GM18519 (cell line): ENCODE data around the gene RAD51B.

Experiments
- ATAC-seq: cut with Tn5 transposase; IDR thresholded peaks from one replicate; pipeline ENCODE4 v1.9.1; 2021; ENCODE audit warnings: mild to moderate bottlenecking, moderate library complexity; ENCODE audit not compliant: unreplicated experiment, low FRiP score

The RAD51B gene

DNA sequence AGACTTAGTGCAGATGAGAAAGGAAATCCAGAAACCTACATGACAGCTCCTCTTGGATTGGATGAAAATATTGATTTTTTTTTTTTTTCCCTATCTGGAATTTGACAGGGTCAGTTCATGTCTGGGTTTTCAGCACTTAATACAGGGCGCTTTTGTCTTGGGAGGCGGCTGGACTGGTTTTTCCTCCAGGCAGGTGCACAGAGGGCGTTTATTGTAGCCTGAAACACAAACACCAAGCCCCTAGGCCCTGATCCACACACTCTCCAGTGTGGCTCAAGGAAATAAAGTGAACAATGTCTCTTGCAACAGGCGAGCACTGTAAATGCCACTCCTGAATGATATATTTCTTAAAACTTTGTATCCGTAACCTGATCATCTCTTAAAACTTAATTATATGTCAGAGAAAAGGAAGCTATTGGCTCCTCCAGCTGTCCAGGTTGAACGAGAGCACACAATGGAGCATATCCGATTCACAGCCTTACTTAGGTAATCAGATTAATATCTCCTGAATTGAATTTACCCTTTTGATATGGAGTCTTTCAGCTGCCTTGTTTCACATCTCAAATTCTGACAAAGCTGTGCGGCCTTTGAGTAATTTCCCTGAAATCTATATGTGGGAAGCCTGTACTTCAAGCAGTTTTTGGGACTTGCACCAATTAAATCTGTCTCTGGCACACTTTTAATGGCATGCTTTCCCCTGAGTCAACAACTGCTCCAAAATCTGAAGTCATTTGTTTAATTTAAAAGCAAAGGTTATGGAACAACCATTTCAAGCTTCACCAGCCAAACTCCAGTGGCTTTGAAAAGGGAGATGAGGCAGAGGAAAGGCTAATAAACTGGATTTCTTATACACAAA, 487.6 kb downstream of the RAD51B start:
- ATAC-seq = no peak

DNA sequence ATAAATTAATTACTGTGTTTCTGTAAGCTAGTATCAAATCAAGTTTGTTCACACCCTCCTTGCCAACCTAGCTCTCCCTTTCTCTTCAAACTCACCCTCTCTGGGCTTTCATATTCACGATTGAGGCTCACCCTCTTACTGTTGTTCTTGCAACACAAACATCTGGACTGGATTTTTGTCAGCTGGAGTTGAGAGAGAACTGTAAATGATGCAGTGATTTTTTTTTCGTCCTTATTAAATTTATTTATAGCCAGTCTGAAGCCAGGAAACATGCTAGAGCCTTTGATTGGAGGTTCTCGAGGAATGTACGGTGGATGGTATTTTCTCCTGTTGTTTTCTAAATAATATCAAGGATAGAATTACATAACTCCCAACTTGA, 488.2 kb downstream of the RAD51B start:
- no peak for ATAC-seq

DNA sequence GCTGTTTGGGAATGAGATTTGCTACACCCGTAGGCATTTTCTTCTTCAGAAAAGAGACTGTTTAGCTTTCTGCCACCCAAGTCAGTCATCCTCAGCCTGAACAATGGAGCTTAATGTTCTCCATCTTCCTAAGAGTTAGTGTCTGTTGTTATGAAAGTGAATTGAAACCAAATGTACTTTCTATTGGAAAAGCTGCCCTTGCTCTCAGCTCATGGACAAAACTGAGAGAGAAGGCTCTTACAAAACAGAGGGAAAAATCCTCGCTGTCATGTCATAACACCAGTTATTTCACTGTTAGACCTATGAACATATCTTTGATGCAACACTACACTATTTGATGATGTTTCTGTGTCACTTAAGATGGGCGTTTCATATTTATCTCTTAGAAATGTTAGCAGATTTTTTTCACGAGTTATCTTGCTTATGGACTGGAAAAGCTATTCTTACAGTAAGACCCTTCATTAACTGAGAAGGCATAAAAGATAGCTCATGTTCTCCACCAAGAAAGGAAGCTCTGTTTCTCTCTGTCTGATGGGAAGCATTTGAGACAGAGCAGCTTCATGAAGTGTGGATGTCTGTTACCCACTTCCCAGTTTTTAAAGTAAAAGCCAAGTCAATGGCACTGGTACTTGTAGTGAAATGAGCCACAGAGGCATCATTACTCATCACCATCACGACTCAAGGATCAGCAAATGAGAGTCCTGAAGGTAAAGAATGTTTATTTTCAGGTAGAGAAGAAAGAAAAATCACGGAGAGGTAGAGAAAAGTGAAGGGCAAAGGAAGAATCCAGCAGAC, 489.3 kb downstream of the RAD51B start:
- no peak for ATAC-seq

DNA sequence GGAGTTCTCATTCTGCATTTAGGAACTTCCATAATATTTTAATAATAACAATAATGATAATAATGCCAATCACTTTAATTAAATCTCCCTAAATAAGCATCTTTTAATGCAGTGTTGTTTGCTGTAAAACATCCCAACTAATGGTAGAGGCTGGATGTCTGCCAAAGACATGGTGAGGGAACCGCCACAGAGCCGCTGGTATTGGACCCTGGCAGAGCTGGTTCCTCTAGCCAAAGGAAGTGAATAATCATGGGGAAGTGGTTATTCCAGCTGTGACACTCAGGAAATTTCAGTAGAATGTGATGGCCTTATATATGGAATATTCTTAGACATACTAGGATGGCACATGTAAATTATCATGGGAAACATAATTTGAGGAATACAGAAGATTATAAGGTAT, 490.0 kb downstream of the RAD51B start:
- no peak for ATAC-seq

DNA sequence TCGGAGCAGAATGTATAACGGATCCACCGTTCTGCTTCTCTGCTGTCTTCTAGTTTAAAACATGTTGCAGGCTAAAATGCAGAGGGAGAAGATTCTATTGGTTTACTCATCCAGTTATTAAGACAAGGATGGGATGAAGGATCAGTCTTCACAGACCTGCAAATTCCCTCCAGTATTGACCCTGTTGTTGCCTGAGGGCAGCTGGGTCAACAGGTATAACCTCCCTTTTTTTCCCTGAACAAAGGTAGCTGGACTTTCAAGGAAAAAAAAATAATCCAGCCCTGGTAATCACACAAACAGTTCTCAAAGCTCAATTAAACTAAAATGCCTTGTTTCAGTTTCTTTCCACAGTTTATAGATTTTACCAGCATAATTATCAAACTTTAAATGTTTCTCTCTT, 492.7 kb downstream of the RAD51B start:
- no peak for ATAC-seq

DNA sequence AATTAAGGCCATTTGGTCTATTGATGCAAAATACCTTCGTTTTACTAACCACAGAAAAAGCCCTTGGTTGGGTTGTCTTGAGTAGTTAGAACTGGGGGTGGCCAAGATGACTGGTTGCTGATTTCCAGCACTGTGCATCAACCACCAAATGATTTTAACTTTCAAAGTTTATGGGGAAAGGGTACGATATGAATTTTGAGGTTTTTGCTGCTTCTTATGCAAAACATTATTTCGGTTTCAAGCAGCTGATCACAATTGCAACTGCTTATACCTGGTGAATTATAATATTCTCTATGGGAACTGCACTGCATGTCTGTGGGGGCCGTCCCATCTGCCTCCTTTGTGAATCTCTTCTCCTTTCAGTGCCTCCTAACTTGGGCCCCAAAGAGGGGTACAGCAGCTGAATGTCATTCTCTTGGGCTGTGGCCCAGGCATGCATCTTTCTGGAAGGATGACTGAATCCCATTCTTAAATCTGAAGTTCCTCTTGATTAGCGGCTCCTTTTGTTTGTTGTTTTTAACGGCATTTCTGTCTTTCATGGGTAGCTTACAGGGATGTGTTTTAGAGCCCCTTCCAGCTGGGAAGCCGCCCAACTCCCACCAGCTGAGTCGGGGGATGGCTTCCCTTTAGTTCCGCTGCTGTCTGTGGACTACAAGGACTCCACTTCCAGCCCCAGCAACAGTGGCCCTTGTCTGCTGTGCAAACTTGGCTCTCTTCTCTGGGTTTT, 493.5 kb downstream of the RAD51B start:
- peak; percentile 74 for ATAC-seq

DNA sequence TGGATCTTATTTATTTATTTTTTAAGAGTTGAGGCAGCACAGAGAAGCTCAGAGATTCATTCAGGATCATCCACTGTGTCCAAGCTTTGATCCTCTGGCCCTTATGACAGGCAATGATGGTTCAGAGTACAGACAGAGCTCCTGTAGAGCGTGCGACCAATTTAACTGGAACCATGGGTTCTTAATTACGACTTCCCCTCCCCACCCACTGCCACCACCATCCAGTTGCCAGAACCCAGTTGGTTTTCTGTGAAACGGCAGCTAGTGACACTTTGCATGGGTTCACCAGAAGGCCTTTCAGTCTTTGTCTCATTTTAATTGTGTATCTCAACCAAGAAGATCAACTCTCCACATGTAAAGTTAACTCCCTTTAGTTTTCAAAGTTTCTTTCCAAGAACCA, 495.1 kb downstream of the RAD51B start:
- no peak for ATAC-seq

DNA sequence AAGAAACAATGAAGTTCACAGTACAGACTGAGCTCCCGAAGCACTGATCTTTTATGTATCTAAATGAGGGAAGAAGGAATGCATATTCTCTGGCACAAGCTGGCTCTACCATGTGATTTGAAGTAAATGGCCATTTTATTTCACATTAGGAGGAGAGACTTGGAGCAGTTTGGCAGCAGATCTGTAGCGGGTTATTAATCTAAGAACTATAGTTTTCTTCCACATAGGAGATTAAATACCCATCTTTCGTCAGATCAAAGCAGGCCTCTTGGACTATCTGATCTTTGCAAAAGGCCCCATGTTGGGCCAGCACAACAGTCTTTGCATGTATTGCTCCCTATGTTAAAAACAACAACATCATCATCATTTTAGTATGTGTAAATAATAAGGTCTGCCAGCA, 495.5 kb downstream of the RAD51B start:
- no peak for ATAC-seq

DNA sequence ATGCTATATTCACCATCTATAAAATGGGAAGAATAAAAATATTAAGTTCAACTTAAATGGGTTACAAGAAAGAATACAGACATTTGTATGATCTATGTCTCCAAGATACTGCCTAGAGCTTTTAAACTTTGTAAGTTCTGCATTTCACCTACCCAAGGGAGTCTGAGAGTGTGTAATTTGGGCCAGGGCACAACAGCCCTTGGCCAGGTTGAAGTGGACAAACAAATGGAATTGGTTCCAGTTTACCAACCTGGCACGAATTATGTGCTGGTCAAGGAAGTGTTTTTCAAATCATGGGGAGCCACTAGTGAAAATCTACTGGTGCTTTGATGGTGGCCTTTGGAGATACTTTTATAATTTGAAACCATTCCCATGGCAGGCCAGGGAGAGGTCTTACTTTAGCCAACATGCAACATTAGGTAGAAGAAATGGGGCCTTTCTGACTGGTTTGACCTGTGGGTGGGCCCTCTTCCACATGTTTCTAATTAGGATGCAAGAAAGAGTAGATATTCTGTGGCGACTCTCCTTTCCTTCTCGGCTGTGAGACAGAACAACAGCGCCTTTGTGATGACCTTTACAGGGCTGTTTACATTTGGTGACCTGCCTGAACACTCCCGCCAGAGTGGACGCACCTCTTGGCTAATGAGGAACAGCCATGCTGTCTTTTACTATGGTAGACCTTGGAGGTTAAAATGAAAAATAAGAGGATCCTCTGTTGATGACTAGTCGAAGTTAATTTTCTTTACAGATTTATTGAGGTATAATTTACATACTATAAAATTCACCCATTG, 496.7 kb downstream of the RAD51B start:
- ATAC-seq = no peak

DNA sequence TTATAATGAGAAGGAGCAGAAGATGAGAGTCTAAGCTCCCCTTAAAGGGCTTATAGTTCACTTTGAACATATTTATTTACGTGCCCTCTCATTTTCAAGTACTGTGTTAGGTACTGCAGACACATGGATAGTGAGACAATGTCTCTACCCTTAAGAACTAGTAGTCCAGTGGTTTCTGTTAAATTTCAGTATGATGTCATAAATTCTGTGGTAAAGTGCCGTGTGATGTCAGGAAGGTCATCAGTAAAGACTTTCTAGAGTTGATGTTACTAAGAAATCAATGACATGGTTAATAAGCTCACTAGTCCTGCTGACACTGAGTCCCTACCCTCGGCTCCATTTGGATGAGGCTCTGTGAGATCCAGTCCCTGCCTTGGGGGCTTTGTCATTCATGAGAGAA, 497.7 kb downstream of the RAD51B start:
- ATAC-seq = no peak

DNA sequence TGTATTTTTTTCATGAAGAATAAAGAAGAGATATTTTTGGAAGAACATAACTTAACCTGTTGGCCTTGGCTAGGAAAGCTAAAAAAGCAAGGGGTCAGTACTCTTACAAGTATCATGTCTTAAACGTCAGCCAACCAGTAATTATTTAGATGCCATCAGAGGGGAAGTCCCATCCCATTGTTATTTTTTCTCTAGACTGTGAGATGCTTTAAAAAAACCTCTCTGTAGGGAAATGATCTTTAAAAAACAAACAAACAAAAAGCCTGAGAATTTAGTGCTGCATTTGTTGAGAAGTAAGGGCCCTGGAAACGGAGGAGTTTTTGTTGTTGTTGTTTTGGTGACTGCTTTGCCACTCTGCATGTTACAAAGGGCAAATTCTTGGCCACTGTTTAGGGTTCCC, 499.2 kb downstream of the RAD51B start:
- ATAC-seq = no peak

DNA sequence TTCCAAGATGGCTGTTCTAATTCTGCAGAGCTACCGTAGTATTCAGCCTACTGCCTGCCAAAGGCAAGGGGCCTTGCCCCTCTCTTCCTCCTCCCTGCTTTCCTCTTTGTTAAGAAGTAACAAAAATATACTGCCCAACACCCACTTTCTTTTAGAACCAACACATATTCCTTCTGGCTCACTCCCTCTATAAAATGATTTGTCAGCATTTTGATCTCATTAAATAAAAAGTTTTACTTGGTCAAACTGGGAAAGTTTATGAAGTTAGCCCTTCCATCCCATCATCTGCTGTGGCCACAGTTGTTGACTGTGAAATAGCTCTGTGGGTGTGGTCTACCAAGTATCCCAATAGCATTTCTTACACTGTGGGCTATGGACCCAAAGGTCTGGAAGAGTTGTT, 500.9 kb downstream of the RAD51B start:
- no peak for ATAC-seq

DNA sequence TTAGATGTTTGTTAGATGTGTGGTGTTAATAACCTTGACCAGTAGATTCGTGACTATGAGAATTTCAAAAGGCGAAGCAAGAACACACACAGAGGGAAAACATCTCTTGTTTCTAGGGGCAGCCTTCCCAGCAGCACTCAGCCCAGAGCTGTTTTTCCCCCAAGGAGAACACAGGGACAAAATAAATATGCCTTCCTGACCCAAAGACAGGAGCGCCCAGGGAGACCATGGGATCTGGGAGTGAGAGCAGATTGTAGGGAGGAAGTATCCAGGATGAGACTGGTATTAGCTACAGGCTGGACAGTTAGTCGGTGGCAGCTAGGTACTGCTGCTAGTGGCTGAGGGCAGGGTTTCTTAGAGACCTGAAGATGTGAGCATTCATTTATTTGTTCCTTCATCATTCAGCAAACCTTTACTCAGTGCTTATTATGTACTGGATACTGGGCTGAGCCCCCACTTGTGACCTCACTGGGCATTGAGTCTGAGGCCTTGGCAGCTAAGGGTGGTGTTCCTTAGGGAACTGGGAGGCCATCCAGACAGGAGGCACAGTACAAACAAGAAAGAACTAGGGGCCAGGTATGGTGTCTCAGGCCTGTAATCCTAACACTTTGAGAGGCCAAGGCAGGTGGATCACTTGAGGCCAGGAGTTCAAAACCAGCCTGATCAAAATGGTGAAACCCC, 503.5 kb downstream of the RAD51B start:
- ATAC-seq = no peak

DNA sequence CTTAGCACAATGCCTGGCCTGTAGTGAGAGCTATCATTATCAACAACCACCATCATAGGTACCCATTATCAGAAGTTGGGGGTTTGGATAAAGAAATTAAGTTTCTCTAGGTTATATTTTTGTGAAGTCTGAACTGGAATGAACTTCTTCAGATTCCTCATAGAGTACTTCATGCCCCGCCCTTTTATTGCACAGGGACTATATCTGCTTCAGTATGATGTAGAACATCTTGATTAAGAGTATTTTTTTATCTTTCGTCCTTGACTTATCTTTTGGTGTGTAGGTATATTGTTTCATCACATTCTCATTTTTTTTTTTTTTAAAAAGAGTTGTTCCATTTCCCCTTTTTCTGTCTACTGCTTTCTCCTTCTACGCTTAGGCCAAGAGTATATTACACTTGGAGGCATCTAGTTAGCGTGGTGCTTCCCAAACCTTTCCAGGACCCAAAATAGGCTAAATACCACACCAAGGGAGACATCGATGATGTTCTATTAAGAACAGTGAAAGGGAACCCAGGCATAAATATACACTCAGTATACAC, 505.8 kb downstream of the RAD51B start:
- ATAC-seq = no peak

DNA sequence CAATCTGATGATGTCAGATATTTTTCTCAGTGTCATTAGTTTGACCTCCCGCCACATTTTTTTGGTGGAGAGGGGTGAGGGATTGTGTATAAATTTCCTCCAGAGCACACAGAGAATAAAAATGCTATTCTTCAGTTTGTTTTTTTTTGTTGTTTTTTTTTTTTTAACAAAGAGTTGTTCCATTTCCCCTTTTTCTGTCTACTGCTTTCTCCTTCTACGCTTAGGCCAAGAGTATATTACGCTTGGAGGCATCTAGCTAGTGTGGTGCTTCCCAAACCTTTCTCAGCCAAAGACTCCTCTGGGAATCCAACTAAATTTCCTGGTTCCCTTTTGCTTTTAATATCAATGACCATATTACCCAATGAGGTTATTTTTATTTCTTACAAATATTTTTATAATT, 507.7 kb downstream of the RAD51B start:
- no peak for ATAC-seq

DNA sequence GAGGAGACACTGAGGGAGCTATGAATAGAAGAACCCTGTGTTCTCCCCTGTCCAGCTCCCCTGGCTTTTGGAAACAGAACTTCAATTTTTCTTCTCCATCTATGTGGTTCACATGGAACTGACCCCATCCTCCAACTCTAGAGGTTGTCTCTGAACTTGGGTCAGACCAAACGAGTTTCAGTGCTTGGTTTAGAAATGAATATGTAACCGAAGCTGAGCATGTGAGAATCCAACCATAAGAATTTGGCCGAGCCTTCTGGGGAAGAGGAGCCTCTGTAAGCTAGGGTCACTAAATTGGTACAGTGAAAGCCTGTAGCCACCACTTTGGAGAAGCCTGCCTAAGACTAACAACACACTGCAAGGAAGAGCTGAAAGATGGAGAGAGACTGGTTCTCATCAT, 508.9 kb downstream of the RAD51B start:
- no peak for ATAC-seq

DNA sequence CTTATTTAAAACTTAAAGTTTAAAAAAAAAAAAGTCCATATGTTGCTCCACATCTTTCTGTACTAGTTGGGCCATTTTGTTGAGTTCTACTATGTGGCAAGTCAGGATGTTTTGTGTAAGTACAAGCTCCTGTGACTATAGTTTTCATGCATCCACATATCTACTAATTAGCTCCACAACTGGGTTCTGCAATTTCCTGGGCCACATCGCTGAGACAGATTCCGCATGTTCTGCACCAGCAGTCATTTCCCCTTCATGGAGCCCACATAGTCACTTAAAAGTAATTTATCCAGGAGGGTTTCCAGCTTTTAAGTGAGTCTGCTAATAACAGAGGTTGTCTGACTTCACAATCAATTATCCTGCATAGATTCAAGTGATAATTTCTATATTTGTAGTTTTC, 511.8 kb downstream of the RAD51B start:
- ATAC-seq = no peak

DNA sequence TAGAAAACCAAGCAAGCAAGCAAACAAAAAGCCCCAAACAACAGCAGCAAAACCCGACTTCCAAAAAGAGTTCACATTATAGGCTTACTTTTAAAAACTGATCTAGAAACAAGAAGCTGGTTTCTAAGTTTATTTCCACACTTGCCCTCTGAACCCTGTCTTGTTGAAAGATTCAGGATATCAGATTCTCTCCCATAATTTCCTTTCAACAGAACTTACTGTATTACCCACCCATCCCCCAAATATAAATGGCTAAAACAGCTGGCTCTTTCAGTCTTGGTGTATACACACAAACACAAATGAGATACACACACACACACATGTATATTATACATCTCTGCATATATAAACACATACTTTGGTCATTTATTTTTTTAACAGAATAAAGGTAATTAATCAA, 512.4 kb downstream of the RAD51B start:
- no peak for ATAC-seq

DNA sequence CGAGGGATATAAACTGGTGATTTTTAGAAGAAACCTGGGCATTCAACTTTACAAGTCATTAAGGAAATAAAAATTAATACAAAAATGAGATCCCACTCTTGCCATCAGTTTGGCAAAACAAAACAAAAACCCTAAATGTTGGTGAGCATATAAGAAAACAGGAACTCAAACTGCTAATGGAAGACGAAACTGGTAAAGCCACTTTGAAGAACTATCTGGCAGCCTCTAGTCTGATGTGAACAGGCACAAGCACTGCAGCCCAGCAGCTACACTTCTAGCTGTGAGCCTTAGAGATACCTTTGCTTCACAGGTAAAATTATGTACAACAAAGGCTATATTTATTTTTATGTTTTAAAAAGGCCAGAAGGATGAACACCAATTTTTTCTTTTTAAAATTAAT, 513.7 kb downstream of the RAD51B start:
- no peak for ATAC-seq

DNA sequence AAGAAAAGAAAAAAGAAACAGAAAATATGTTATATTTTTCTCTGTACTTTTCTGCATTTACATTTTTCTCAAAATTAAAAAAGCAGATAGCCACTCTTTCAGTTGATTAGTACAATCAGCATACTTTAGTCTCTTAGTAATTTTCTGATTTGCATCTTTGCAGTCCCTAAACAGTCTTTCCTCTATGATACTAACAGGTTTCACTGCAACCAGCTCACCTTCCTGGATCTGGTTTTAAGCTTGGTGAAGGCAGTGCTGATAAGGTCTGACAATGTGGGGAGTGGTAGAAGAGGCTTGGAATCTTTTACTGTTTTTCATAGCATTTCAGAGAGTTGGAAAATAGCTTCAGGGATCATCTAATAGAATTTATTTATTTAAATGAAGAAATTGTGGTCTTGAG, 515.7 kb downstream of the RAD51B start:
- ATAC-seq = no peak
